DMS 273 (cell line): ENCODE results near the gene HBA1.
"Not testable (repeated sequence)": the region's sequence is repeated elsewhere in the genome, so short reads cannot be mapped to it uniquely, and the experiment has no call there.

ENCODE experiments used
- DNase-seq: peaks from one replicate; lab custom pipeline; 2025; ENCODE audit not compliant: unreplicated experiment; lab: John Stamatoyannopoulos, UW

Gene HBA1

GRCh38 chr16:193441-193840, 17.0 kb downstream of the HBA1 start:
- no peak for DNase-seq

- no peak for DNase-seq
Observed at GRCh38 chr16:194516-194915, 18.0 kb downstream of the HBA1 start.

- no peak for DNase-seq
Observed at GRCh38 chr16:200388-200787, 23.9 kb downstream of the HBA1 start.

- no peak for DNase-seq
Observed at GRCh38 chr16:203246-203645, 26.8 kb downstream of the HBA1 start.

- DNase-seq, result not testable (repeated sequence)
Observed at GRCh38 chr16:204046-204445, 27.6 kb downstream of the HBA1 start.

- DNase-seq, result not testable (repeated sequence)
Observed at GRCh38 chr16:209359-209758, 32.9 kb downstream of the HBA1 start.

GRCh38 chr16:211631-212180, 35.2 kb downstream of the HBA1 start:
- not testable (repeated sequence) for DNase-seq

- no peak for DNase-seq
Observed at GRCh38 chr16:212999-213398, 36.5 kb downstream of the HBA1 start.

GRCh38 chr16:220021-220420, 43.5 kb downstream of the HBA1 start:
- no peak for DNase-seq
